Measurements from ENCODE around the gene TRIM2.

GRCh38 chr4:153209410-153209809 is 5.2 kb downstream of the TRIM2 start:
- TF ChIP-seq EZH2 (IDR thresholded peaks at IDR 0.05; ENCODE audit: low read depth, unreplicated experiment) = no peak
- no peak for TF ChIP-seq POLR2AphosphoS5 (IDR thresholded peaks at IDR 0.05; ENCODE audit: low read depth)
- no peak for TF ChIP-seq EZH2phosphoT487 (IDR thresholded peaks at IDR 0.05; ENCODE audit: unreplicated experiment)
- TF ChIP-seq ETS1 (IDR thresholded peaks at IDR 0.05) = no peak
- no peak for TF ChIP-seq STAT1 (IDR thresholded peaks at IDR 0.05; ENCODE audit: unreplicated experiment)
- no peak for TF ChIP-seq CTCF (conservative IDR thresholded peaks at IDR 0.05; ENCODE audit: low read depth in 2 of 2)
- no peak for TF ChIP-seq JUNB (IDR thresholded peaks at IDR 0.05; ENCODE audit: unreplicated experiment)
